Middle frontal gyrus (tissue), 1 donor: Measurements from ENCODE around the gene TXNDC11.

Experiments used
- DNase-seq: peaks from one replicate; pipeline ENCODE4 v3.0.0-alpha.2; 2015; ENCODE audit warnings: low spot score; ENCODE audit errors: extremely low spot score

Gene TXNDC11

GRCh38 chr16:11632455-11632939 lies 110.2 kb downstream of the TXNDC11 start:
- no peak for DNase-seq

DNA sequence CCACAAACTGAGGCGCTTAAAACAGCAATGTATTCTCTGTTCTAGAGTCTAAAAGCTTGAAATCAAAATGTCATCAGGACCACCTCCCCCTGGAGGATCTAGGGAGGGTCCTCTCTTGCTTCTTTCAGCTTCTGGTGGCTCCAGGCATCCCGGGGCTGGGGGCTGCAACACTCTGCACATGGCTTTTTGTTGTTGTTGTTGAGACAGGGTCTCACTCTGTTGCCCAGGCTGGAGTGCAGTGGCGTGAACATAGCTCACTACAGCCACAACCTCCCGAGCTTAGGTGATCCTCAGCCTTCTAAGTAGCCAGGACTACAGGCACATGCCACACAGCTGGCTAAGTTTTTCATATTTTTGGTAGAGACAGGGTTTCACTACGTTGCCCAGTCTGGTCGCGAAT lies 111.4 kb downstream of the TXNDC11 start:
- DNase-seq = no peak

GRCh38 chr16:11630768-11631056 lies 111.9 kb downstream of the TXNDC11 start:
- no peak for DNase-seq

GRCh38 chr16:11630046-11630767 lies 112.5 kb downstream of the TXNDC11 start:
- no peak for DNase-seq
